Skin of body (tissue), 2 donors: ENCODE data around the gene DGKD. TPM values are rescaled to one million over a fixed set of nuclear protein-coding genes. Genes with fewer than 3 reads are reported as not detected.
A peak's percentile ranks its signal among the peaks of the same experiment; 100 is the strongest.
"Not testable (repeated sequence)": the region's sequence is repeated elsewhere in the genome, so short reads cannot be mapped to it uniquely, and the experiment has no call there.

Source experiments
- DNase-seq: peaks from one replicate; lab custom pipeline; 2025; lab: John Stamatoyannopoulos, UW
- total RNA-seq: library from RNA; depleted of rRNA; stranded (reverse); fragments of >200 nt; gene quantifications from one replicate; pipeline ENCODE4 v1.2.3, GENCODE V29; 2014

The DGKD gene
- total RNA-seq, 1 donor from 2014 or later, result 27.6 TPM

- no peak for DNase-seq
Observed at GRCh38 chr2:233384015-233384414, 29.7 kb downstream of the DGKD start.

- DNase-seq, result no peak
Observed at GRCh38 chr2:233384811-233385488, 30.7 kb downstream of the DGKD start.

- no peak for DNase-seq
Observed at GRCh38 chr2:233385489-233386044, 31.3 kb downstream of the DGKD start.

DNA sequence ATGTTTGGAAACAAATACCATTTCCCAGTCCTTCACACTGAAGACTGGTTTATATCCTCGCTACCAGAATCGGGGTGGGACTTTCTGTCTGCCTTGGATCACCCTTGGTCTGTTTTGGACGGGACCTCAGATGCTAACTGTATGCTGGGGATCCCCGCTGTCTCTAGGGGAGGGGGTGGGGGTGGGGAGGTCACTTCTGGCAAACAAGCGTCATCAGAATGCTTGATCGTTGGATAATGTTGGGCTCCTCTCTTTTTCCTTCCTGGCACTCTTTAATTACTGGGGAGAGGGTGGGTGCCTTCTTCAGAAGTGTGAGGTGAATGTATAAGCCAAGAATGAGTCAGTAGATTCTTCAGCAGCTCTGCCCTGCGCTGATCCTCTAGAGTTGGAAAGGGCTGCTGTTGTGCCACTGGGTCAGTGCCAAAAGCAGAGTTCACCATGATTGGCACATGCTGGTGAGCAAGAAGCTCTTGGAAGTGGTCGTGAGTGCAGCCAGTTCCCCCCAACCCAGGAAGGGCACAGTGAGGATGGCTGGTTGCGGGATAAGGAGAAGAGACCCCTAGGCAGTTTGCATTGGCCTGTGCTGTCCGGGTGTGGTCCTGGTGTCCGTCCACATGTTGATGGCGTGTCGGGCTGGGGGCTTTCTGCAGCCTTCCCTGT is 32.2 kb downstream of the DGKD start:
- no peak for DNase-seq

GRCh38 chr2:233387225-233387624 is 32.9 kb downstream of the DGKD start:
- DNase-seq, result no peak

DNA sequence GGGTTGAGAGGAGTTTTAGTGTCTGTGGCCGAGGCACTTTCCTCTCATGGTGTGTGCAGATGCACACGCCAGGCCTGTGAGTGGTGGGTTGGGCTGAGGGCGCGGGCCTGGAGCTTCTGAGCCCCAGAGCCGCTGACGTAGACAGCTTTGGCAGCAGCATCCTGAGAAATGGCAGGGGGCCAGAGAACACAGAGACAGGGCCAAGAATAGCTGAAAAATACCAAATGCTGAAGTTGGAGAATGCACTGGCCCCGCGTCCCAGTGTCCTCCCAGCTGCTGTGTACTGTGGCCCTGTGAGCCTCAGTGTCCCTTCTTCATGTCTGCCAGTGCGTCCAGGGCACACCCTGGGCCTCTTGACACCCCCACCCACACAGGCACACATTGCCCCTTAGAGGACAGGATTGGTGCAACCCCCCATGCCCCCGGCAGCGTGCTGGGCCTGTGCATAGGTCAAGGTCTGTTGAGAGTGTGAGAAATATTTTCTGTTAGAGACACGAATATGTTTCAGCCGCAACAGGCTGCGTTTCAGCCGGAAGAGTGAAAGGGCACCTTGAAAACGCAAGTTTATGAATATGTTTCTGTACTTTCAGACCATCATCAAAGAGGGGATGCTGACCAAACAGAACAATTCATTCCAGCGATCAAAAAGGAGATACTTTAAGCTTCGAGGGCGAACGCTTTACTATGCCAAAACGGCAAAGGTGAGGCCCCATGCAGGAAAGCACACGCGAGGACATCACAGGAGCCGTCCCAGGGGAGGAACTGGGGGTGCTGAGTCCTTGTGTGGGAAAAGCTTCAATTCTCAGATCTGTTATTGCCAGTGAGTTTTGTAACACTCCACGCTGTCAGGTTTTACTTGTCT is 33.6 kb downstream of the DGKD start:
- peak; percentile 85 for DNase-seq

DNA sequence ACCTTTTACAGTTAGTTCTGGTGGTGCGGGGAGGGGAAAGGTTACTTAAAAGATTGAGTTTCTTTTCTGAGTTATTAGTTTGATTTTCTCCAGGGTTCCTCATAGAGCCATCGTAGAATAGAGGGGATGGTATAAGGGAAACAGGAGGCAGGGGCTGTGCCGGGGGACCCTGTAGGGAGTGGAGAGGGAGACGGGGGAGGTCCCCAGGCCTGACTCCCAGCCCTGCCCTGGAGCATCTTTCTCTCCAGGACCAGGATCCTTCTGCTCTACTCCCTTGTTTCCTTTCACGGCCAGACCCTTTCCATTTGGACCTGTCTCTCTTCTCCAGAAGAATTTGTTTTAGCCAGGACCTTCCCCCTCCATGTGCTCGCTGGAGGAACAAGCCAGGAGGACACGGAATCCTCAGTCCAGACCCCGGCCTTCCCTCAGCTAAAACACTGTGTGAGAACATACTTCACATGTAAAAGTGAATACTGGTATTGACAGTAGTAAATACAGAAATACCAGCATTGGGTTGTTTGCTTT is 35.4 kb downstream of the DGKD start:
- no peak for DNase-seq

GRCh38 chr2:233395687-233396086 is 41.4 kb downstream of the DGKD start:
- no peak for DNase-seq

DNA sequence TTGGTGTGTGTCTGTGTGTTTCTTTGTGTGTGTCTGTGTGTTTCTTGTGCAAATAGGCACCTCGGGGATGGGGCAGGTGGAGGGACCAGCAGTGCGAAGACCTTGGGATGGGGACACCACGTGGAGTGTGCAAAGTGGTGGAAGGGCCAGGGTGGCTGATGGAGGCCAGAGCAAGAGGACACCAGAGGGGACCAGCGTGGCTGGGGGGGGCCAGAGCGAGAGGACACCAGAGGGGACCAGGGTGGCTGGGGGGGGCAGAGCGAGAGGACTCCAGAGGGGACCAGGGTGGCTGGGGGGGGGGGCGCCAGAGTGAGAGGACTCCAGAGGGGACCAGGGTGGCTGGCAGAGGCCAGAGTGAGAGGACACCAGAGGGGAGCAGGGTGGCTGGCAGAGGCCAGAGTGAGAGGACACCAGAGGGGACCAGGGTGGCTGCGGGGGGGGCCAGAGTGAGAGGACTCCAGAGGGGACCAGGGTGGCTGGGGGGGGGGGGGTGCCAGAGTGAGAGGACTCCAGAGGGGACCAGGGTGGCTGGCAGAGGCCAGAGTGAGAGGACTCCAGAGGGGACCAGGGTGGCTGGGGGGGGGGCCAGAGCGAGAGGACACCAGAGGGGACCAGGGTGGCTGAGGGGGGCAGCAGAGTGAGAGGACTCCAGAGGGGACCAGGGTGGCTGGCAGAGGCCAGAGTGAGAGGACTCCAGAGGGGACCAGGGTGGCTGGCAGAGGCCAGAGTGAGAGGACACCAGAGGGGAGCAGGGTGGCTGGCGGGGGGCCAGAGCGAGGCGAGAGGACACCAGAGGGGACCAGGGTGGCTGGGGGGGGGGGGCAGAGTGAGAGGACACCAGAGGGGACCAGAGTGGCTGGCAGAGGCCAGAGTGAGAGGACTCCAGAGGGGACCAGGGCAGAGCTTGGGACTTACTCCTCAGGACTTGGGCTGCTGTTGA is 42.7 kb downstream of the DGKD start:
- DNase-seq, result not testable (repeated sequence)

- no peak for DNase-seq
Observed at GRCh38 chr2:233399306-233400225, 45.3 kb downstream of the DGKD start.

- no peak for DNase-seq
Observed at GRCh38 chr2:233400341-233400740, 46.0 kb downstream of the DGKD start.

DNA sequence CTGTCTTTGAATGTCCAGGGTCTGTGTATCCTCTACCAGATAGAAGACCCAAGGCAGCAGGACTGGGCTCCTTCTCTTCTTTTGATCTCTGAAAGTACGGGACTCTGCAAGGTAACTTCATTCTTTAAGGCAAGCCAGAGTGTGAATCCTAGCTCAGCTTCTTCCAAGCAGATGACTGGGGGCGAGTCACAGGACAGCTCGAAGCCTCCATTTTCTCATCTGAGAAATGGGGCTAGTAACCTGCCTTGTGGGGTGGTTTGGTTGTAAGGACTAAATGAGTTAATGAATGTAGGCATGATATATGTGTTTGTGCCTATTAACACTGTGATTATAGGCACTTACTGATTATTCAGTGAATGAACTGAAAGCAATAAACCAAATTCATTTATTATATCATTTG is 46.7 kb downstream of the DGKD start:
- no peak for DNase-seq

DNA sequence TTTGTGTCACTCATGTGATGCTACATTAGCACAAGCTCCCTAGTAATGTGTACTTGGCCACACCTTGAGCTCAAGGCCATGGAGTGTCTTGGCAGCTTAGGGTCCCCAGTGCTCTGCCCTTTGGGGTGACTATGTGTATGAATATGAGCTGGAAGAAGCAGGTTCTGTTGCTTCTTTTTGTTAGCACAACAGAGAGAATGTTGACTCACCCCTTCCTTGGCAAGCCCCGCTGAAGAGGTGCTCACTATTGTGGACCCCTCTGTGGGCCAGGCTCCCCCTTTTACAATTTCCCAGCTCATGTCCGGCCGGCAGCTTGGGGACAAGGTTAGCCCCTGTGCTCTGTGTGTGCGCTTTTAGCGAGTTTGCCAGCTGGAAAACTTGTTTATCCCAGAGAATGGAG is 48.1 kb downstream of the DGKD start:
- DNase-seq, result no peak

DNA sequence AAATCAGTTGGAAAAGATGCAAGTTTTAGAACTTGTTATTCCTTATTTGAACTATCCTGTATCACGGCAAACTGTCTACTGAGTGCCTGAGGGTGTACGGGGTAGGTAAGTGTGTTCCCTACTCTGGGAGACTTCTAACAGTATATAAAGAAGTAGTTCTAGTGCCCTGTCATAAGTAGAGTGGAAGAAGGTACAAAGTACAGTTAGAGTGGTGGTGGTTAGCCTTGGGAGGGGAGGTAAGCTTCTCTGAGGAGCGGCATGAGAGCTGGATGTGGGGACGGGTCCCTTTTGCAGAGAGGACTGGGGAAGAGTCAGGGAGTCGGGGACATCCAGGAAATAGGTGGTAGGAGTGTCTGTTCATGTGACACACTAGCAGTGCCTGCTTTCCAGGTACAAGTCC is 48.5 kb downstream of the DGKD start:
- no peak for DNase-seq

GRCh38 chr2:233404222-233404621 is 49.9 kb downstream of the DGKD start:
- no peak for DNase-seq

GRCh38 chr2:233406865-233407264 is 52.6 kb downstream of the DGKD start:
- DNase-seq, result no peak

GRCh38 chr2:233407771-233408181 is 53.5 kb downstream of the DGKD start:
- DNase-seq, result peak; percentile 61

- no peak for DNase-seq
Observed at GRCh38 chr2:233408366-233409285, 54.3 kb downstream of the DGKD start.
